HG02884 (cell line): Measurements from ENCODE around the gene LRRC28.

Experiments used
- ATAC-seq: cut with Tn5 transposase; IDR thresholded peaks from one replicate; pipeline ENCODE4 v1.9.1; 2021; ENCODE audit warnings: mild to moderate bottlenecking, moderate library complexity; ENCODE audit not compliant: unreplicated experiment

LRRC28 gene

DNA sequence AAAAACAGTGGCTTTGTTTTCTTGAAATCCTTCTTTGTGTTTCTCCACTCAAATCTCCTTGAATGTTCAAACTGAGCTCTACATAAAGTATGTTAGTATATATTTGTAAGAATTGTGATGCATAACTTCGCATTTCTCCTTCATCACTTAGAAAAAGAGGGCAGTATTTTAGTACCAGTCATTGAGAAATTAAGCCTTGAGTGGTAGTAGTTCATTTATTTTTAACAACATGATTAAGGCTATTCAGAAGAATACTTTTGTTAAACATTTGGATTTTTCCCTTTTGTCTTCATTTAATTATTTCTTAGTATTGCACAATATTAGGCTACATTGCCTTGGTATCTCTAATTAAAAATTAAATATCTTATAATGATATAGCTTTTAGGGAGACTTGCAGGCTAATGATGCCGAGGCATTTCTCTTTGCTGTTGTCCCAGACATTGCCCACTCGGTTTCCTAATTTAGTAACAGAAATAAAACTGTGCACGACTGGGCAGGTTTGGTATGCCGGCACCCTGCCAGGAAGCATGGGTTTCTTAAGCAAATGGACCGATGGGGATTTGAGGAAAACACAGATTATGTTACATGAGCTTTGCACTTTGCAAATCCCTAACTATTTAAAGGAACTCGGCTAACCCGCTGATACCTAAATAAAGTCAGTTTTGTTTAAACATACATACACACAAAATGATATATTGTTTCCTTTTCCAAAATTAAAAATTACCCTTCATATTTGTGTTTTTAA lies 54.7 kb downstream of the LRRC28 start:
- no peak for ATAC-seq

DNA sequence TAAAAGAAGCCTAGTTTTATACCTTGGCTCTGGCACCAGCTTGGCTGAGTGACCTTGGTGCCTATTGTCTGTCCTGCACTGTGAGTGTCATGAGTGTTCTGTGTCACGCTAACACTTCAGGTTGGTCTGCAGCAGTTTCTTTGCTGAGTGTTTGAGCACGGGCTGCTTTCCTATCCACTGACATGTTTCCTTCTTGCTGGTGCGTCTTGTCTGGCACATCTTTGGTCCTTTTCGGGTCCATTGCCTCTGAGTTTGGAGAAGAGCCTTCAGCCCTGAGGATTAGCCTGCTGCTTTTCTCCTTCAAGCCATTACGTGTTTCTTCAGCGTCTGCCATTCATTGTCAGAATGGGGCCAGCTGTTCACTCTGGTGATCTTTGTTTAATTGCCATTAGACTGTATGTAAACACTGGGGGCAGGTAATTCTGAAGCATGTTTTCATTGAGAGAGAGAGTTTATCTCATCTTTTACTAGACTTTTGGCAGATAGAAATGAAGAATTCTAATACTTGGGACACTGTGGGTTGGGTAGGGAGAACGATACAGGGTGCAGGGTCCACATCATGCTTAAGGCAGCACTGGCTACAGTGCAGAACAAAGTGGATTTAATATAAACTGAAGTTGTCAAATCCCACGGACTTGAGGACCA lies 55.5 kb downstream of the LRRC28 start:
- ATAC-seq, result no peak

- ATAC-seq, result no peak
These were observed 56.5 kb downstream of the LRRC28 start for GRCh38 chr15:99307735-99308134.

DNA sequence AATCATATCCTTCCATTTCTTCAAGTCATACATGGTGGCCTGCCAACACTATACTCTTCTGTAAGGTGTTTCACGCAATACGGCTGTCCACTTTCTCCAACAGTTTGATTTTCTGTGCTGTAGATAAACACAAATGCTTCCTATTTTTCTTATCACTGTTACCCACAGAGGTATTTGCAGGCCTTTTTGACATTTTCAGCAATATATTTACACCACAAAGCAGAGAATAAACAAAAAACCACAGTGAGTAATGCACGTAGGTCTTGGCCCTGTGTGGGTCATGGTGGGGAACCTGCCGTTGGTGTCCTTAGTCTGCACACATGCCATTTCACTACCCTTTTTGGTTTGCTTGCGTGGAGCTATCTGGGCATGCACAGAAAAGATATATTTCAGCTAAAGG lies 59.5 kb downstream of the LRRC28 start:
- ATAC-seq, result no peak

- no peak for ATAC-seq
These were observed 60.9 kb downstream of the LRRC28 start for GRCh38 chr15:99312228-99312627.

DNA sequence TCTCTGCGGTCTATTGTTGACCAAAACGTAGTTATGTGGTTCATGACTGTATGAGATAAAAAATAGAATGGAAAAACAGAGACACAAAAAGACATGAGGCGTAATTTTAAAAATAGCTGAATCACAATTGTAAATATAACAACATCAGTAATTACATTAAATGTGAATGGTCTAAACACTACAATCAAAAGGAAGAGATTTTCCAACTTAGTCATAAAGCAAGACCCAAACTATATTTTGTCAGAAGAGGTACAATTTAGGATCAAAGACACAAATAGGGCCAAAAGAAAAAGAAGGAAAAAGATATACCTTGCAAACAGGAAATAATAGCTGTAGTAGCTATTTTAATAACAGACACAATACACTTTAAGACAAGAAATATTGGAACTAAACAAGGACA lies 61.5 kb downstream of the LRRC28 start:
- no peak for ATAC-seq

DNA sequence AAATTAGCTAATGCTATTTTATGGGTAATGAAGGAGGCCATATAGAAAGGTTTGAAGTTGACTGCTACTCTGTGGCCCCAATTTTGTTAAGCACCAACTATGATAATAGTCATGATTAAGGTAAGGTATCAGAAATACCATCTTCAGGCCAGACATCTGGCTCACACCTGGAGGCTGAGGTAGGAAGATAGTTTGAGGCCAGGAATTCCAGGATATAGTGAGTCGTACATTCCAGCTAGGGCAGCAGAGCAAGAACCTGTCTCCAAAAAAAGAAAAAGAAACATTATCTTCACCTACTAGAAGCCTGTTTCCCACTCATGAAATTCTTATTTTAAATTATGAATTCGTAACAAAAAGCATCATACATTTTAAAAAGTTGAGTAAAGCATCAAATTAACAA lies 64.4 kb downstream of the LRRC28 start:
- ATAC-seq, result no peak

GRCh38 chr15:99320374-99321215 lies 69.3 kb downstream of the LRRC28 start:
- ATAC-seq, result no peak

DNA sequence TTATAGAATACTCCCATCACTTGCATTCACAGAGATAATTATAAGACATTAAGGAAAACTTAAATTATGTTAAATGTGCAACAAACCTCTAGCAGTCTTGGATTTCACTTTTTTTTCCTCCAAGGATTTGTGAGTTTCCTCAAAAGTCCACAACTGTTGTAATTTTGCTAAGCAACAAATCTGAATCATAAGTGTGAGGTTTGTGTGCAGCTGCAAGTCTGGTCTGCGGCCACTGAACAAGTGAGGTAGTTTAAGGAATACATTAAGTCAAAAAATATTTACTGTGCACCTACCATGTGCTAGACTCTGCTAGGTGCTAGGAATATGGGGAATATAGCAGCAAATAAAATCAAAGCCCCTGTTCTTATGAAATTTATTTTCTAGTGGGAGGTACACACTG lies 70.2 kb downstream of the LRRC28 start:
- no peak for ATAC-seq

DNA sequence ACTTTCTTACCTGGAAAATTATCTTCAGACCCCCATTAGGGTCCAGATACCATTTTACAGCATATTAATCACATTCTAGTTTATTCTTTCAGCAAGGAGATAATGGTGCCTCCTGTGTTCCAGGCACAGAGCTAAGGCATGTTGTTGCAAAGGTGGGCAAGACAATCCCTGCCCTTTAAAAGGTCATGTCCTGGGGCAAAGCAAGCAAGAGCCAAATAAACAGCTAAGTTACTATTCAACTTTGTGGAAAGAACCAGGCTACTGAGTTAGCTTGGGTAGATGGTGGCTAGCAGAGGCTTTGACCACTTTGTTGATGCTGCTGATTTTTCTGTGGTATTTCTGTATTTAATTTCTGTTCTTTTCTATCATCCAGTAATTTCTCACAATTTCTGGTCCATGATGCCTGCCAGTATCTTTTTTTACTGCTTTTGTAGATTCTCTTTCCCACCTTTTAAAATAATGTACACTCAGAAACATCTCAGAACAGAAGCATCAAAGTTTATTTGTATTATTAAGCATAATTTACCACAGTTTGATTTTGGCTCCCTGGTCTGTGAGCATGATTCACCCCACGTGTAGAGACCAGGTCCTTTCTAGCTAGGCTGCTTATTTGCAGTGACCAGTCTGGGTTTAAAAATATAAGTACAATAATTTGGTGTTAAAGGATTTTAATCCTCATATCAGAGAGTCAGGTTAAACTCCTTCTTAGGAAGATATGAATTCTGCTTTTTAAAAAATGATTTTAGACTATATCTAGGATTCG lies 71.5 kb downstream of the LRRC28 start:
- ATAC-seq, result no peak

DNA sequence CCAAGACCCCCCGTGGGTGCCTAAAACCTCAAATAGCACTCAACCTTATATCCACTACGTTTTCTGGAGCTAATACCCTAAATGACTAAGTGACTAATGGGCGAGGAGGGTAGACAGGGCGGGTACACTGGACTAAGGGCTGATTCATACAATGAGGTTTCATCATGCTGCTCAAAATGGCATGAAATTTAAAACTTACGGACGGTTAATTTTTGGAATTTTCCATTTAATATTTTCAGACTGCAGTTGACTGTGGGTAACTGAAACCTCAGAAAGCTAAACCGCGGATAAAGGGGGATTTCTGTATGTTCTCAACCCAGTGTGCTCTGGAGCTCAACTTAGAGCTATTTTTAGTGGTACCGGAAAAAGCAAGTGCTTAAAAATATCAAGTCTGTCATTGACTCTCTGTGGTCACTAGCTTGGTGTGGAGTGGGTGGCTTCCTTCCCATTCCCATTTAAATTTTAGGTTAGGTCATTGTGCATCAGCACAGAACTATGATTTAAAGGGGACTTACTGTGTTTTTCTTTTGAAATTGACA lies 72.9 kb downstream of the LRRC28 start:
- ATAC-seq, result peak; percentile 90

DNA sequence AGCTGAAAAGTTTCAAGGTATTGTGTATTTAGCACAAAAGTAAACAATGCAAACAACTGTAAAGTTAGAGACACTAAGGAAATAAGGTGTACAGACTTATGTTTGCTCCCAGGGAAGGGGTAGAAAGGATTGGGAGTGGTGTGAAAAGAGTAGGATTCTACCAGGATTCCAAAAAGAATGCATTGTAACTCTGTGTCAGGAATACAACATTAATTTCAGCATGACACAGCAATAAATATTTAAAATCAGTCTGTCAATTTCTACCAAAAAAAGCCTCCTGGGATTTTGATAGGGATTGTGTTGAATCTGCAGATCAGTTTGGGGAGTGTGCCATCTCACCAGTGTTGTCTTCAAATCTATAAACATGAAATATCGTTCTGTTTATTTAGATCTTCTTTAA lies 73.4 kb downstream of the LRRC28 start:
- ATAC-seq, result no peak

- ATAC-seq, result no peak
These were observed 75.0 kb downstream of the LRRC28 start for GRCh38 chr15:99326235-99326634.

DNA sequence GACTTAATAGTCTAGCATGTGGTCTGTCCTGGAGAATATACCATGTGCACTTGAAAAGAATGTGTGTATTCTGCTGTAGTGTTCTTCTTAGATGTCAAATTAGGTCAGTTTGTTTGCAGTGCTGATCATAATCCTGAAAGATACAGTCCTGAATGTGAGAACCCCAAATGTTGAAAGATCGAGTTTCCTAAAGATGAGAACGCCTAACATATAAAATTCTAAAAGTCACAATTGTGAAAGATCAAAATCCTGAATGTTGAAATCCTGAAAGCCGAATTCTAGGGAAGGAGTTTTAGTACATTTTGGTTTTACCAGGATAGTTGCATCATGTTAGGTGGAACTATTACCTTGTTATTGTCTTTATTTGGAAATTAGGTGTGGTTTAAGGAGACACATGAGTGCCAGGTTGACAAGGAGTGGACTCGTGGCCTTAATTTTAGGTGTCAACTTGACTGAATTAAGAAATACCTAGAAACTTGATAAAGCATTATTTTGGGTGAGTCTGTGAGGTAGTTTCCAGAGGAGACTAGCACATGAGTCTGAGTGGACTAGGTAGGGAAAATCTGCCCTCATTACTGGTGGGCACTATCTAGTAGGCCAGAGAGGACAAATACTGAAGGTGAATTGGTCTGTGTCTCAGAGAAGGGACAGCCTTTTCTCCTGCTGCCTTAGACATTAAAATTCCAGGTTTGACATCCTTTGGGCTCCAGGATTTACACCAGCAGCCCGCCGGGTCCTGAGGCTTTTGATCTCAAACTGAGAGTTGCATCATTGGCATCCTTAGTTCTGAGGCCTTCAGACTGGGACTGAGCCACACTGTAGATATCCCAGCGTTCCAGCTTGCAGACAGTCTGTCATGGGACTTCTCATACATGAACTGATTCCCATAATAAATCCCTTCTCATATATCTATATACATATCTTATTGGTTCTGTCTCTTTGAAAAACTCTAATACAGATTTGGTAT lies 77.1 kb downstream of the LRRC28 start:
- ATAC-seq, result no peak

DNA sequence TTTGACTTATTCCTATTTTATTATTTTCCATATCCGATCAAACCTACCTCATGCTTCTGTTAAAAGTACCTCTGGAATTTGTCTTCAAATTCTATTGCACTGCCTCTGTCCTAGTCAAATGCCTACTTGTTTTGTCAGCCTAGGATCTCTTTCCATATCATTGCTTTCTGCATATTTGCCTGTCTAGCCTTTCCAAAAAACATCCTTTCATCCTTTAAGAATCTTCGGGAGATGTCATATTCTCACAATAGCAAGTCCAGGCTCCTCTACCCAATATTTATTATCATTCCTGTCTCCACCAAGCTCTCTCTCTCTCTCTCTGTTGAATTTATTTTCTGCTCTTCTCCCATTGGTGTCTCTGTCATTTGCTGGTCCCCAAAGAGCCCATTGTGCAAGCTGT lies 80.1 kb downstream of the LRRC28 start:
- ATAC-seq, result no peak

GRCh38 chr15:99333413-99333812 lies 82.1 kb downstream of the LRRC28 start:
- no peak for ATAC-seq

GRCh38 chr15:99333981-99334380 lies 82.7 kb downstream of the LRRC28 start:
- ATAC-seq, result no peak

- no peak for ATAC-seq
These were observed 84.2 kb downstream of the LRRC28 start for GRCh38 chr15:99335508-99335907.

GRCh38 chr15:99336794-99337193 lies 85.5 kb downstream of the LRRC28 start:
- ATAC-seq, result no peak

- ATAC-seq, result no peak
These were observed 89.1 kb downstream of the LRRC28 start for GRCh38 chr15:99340347-99340746.
